Ecto neural progenitor cell (in vitro differentiated cells): ENCODE measurements around the gene CNTN6.

Source experiments
- DNase-seq: peaks from one replicate; pipeline ENCODE4 v3.0.0-alpha.2; 2018; ENCODE audit warnings: low spot score

The CNTN6 gene

GRCh38 chr3:1092771-1093170 lies at the start of gene CNTN6:
Gene CNTN6 (plus strand): TSS chr3:1093024. CDS start chr3:1148009, 54,985 bp downstream.
- DNase-seq = peak; percentile 68

- DNase-seq = no peak
Observed at GRCh38 chr3:1048558-1048957, 44.3 kb upstream of the CNTN6 start.

GRCh38 chr3:1055870-1056269 lies 37.0 kb upstream of the CNTN6 start:
- DNase-seq = no peak

- DNase-seq = no peak
Observed at GRCh38 chr3:1056744-1057143, 36.1 kb upstream of the CNTN6 start.

- no peak for DNase-seq
Observed at GRCh38 chr3:1057436-1057835, 35.4 kb upstream of the CNTN6 start.

- DNase-seq = no peak
Observed at GRCh38 chr3:1068985-1069384, 23.8 kb upstream of the CNTN6 start.

- no peak for DNase-seq
Observed at GRCh38 chr3:1072041-1072440, 20.8 kb upstream of the CNTN6 start.

GRCh38 chr3:1079662-1080061 lies 13.2 kb upstream of the CNTN6 start:
- no peak for DNase-seq

- peak; percentile 63 for DNase-seq
Observed at GRCh38 chr3:1082108-1082507, 10.7 kb upstream of the CNTN6 start.

GRCh38 chr3:1087066-1087560 lies 5.7 kb upstream of the CNTN6 start:
- no peak for DNase-seq

GRCh38 chr3:1088503-1088902 lies 4.3 kb upstream of the CNTN6 start:
- no peak for DNase-seq

- DNase-seq = no peak
Observed at GRCh38 chr3:1091286-1091685, 1.5 kb upstream of the CNTN6 start.

GRCh38 chr3:1092061-1092460 lies 763 bp upstream of the CNTN6 start:
- no peak for DNase-seq

- DNase-seq = no peak
Observed at GRCh38 chr3:1093217-1093616, 393 bp downstream of the CNTN6 start.

GRCh38 chr3:1103525-1103924 lies 10.7 kb downstream of the CNTN6 start:
- DNase-seq = no peak

- DNase-seq = no peak
Observed at GRCh38 chr3:1117843-1118473, 25.1 kb downstream of the CNTN6 start.

GRCh38 chr3:1131166-1131565 lies 38.3 kb downstream of the CNTN6 start:
- DNase-seq = no peak

GRCh38 chr3:1135194-1135593 lies 42.4 kb downstream of the CNTN6 start:
- no peak for DNase-seq

GRCh38 chr3:1138036-1138435 lies 45.2 kb downstream of the CNTN6 start:
- no peak for DNase-seq

- DNase-seq = no peak
Observed at GRCh38 chr3:1139071-1139470, 46.2 kb downstream of the CNTN6 start.

GRCh38 chr3:1147326-1147725 lies 54.5 kb downstream of the CNTN6 start:
- DNase-seq = no peak

- no peak for DNase-seq
Observed at GRCh38 chr3:1147819-1148218, 55.0 kb downstream of the CNTN6 start.

GRCh38 chr3:1164101-1164500 lies 71.3 kb downstream of the CNTN6 start:
- no peak for DNase-seq

- no peak for DNase-seq
Observed at GRCh38 chr3:1171320-1171719, 78.5 kb downstream of the CNTN6 start.
